Lung (tissue), 12 donors: Measurements from ENCODE around the gene FBXW9. TPM values are rescaled to one million over a fixed set of nuclear protein-coding genes. Genes with fewer than 3 reads are reported as not detected.

ENCODE experiments used
- ATAC-seq: fragments of 200-7000 bp; cut with Tn5 transposase; one replicate; pipeline ENCODE4 v1.9.1; 2020; ENCODE audit warnings: moderate number of reproducible peaks; ENCODE audit not compliant: insufficient read depth, low FRiP score
- DNase-seq, 3 donors: peaks; one replicate each; pipeline ENCODE4 v3.0.0-alpha.2; 2013 to 2017
- H3K27ac ChIP-seq, 2 donors: one replicate each; pipeline ENCODE4 v1.5.1; 2013; ENCODE audit warnings: mild to moderate bottlenecking in 2 of 2, moderate library complexity in 2 of 2, control low read depth in 1 of 2, inconsistent platforms in 1 of 2, low read depth in 1 of 2, low read length in 1 of 2
- H3K27me3 ChIP-seq, 3 donors: one replicate each; pipeline ENCODE4 v1.5.1; 2013; ENCODE audit warnings: low read length in 2 of 3; ENCODE audit not compliant: control insufficient read depth in 3 of 3, insufficient read depth in 3 of 3
- H3K36me3 ChIP-seq, 4 donors: one replicate each; pipeline ENCODE4 v1.5.1; 2013; ENCODE audit warnings: low read length in 4 of 4, mild to moderate bottlenecking in 1 of 4, moderate library complexity in 1 of 4; ENCODE audit not compliant: control insufficient read depth in 4 of 4, insufficient read depth in 4 of 4
- H3K4me1 ChIP-seq, 5 donors: one replicate each; pipeline ENCODE4 v1.5.1; 2013; ENCODE audit warnings: low read length in 5 of 5, mild to moderate bottlenecking in 2 of 5, moderate library complexity in 1 of 5; ENCODE audit not compliant: control insufficient read depth in 5 of 5, insufficient read depth in 5 of 5
- H3K4me3 ChIP-seq: one replicate; pipeline ENCODE4 v1.5.1; 2013; ENCODE audit warnings: mild to moderate bottlenecking, control low read depth, moderate library complexity
- H3K9ac ChIP-seq, 2 donors: one replicate each; pipeline ENCODE4 v1.5.1; 2013; ENCODE audit warnings: low read length in 2 of 2, control low read depth in 1 of 2; ENCODE audit not compliant: insufficient read depth in 1 of 2
- H3K9me3 ChIP-seq, 4 donors: one replicate each; pipeline ENCODE4 v1.5.1; 2013; ENCODE audit warnings: low read length in 3 of 4, mild to moderate bottlenecking in 1 of 4, moderate library complexity in 1 of 4; ENCODE audit not compliant: control insufficient read depth in 4 of 4, insufficient read depth in 3 of 4
- WGBS, 2 donors: extraction: QIAGEN DNeasy Blood & Tissue Kit; methylation state at CpG; one replicate each; pipeline ENCODE4 v1.1.7; 2013; 5-methylcytosine and 5-hydroxymethylcytosine counted together
- polyA plus RNA-seq, 2 donors: library from polyadenylated mRNA; stranded (reverse); fragments of 200-250 nt; gene quantifications; one replicate each; pipeline ENCODE4 v1.2.1, GENCODE V29; 2013
- total RNA-seq, 2 donors: library from RNA; depleted of rRNA in 1 of 2; stranded (reverse); fragments of >200 nt in 1 of 2; gene quantifications; one replicate each; pipeline ENCODE4 v1.2.1, GENCODE V29; 2014 to 2021
- TF ChIP-seq, protein P1 (sequence below): IDR thresholded peaks from 2 replicates; pipeline ENCODE4 v1.5.1; 2012; ENCODE audit warnings: mild to moderate bottlenecking; ENCODE audit errors: control extremely low read depth, extremely low read depth
- donor health status: control.
- donor health status: control.
- donor health status: Bipolar disorder and iron deficiency.
- donor health status: healthy.
- donor health status: DM: yes; HTN: yes; CAD: no.

Gene FBXW9
- total and polyA plus RNA-seq, 4 donors = 6.8 to 17.1 (median 11.8) TPM

DNA sequence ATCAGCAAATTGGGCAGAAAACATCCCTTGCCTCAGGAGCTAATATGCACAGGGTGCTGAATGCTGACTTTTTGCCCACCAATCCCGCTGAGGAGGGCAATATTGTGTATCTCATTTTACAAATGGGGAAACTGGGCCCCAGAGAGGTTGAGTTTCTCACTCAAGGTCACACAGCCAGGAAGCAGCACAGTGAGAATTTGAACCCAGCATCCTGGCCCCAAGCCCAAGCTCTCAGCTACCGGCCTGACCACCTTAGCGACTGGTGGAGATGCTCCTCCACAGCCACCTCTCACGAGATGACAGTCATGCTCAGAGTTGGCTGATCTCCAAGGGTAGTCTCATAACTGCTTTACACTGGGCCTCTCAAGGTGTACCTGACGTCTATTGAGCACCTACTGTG is 3.5 kb downstream of the FBXW9 start:
- ATAC-seq (no peak), DNase-seq (no peak)
- Histone ChIP-seq H3K9ac (no peak overlapping the region), H3K36me3 (peaks cover 0 to 8% (median 1%) of the 10 kb centered on the region in 4 donors), H3K4me1 (peaks cover 0 to 9% (median 3%) of the 10 kb centered on the region in 5 donors), H3K4me3 (no peak overlapping the region), H3K9me3 (no peaks in the 10 kb centered on the region), H3K27ac (no peak overlapping the region), H3K27me3 (no peaks in the 10 kb centered on the region)
- 88% methylated on average over 5 of the region's 5 CpGs for WGBS, 2 donors
- TF ChIP-seq, protein P1, sequence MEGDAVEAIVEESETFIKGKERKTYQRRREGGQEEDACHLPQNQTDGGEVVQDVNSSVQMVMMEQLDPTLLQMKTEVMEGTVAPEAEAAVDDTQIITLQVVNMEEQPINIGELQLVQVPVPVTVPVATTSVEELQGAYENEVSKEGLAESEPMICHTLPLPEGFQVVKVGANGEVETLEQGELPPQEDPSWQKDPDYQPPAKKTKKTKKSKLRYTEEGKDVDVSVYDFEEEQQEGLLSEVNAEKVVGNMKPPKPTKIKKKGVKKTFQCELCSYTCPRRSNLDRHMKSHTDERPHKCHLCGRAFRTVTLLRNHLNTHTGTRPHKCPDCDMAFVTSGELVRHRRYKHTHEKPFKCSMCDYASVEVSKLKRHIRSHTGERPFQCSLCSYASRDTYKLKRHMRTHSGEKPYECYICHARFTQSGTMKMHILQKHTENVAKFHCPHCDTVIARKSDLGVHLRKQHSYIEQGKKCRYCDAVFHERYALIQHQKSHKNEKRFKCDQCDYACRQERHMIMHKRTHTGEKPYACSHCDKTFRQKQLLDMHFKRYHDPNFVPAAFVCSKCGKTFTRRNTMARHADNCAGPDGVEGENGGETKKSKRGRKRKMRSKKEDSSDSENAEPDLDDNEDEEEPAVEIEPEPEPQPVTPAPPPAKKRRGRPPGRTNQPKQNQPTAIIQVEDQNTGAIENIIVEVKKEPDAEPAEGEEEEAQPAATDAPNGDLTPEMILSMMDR = no peak

DNA sequence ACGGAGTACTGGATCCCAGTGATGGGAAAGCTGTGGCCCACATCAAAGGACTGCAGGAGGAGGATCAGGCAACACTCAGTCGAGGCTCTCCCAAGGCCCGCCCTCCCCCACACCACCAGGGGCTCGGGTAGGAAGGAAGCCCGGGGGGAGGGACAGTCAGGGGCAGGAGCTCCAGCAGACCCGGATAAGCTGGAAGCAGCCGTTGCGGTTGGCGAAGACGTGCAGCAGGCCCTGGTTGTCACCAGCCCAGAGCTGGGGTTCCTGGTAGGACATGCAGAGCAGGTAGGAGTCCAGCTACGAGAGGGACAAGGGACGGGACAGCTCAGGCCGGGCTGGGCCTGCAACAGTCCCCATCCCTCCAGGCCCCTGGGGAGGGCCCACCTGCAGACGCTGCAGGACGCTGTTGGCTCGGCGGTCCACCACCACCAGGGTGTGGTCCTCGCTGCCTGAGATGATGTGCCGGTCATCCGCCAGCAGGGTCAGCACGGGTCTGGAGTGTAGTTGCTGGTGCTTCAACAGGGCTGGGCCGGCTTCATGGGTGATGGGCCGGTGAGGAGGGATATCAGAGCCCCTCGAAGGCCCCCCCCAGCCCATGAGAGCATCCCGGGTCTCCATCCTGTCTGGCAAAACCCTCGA is 6.7 kb downstream of the FBXW9 start:
- Histone ChIP-seq H3K4me3 (no peak overlapping the region), H3K27ac (no peak overlapping the region), H3K4me1 (no peaks in the 10 kb centered on the region), H3K9me3 (no peaks in the 10 kb centered on the region), H3K36me3 (peaks cover 0 to 8% (median 1%) of the 10 kb centered on the region in 4 donors), H3K27me3 (no peaks in the 10 kb centered on the region), H3K9ac (no peak overlapping the region)
- ATAC-seq (no peak), DNase-seq (no peak)
- TF ChIP-seq, protein P1 = no peak
- WGBS, 2 donors = 56 to 65% methylated on average over 25 to 26 of the region's 26 CpGs

DNA sequence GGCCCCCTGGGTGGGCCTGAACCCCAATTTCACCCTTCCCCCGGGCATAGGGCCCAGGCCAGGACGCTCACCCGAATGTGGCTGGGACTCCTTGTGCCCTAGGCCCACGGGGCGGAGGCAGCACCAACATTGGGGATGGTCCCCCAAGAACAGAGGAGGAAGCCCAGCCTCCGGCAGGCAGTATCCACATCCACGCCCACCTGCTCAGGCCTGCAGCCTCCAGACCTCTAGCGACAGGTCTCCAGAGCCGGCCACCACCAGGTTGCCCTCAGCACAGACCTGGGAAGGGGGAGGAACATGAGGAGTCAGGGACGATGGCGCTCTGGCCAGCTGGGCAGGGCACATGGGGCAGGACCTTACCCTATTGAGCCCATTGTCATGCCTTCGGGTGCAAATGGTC is 7.4 kb downstream of the FBXW9 start:
- H3K27me3 ChIP-seq = no peaks in the 10 kb centered on the region
- DNase-seq (no peak), ATAC-seq (no peak)
- WGBS, 2 donors = 88 to 89% methylated on average over 12 of the region's 12 CpGs
- no peaks in the 10 kb centered on the region for H3K4me1 ChIP-seq
- no peak overlapping the region for H3K27ac ChIP-seq
- H3K36me3 ChIP-seq = peaks cover 0 to 8% (median 1%) of the 10 kb centered on the region in 4 donors
- no peaks in the 10 kb centered on the region for H3K9me3 ChIP-seq
- H3K4me3 ChIP-seq = no peak overlapping the region
- H3K9ac ChIP-seq = no peak overlapping the region
- TF ChIP-seq, protein P1 = no peak
